Endodermal cell (in vitro differentiated cells): ENCODE results near the gene CARS2. TPM values are rescaled to one million over a fixed set of nuclear protein-coding genes. Genes with fewer than 3 reads are reported as not detected.
A peak's percentile ranks its signal among the peaks of the same experiment; 100 is the strongest.

Source experiments
- DNase-seq: peaks from one replicate; pipeline ENCODE4 v3.0.0-alpha.2; 2017
- H3K27ac ChIP-seq: 2 replicates; pipeline ENCODE4 v1.5.1; 2013; ENCODE audit warnings: mild to moderate bottlenecking, low read depth, low read length, moderate library complexity
- H3K27me3 ChIP-seq: 2 replicates; pipeline ENCODE4 v1.6.1; 2013; ENCODE audit warnings: mild to moderate bottlenecking, low read length, moderate library complexity; ENCODE audit not compliant: insufficient read depth, control insufficient read depth, poor library complexity, severe bottlenecking
- H3K36me3 ChIP-seq: 2 replicates; pipeline ENCODE4 v1.7.0; 2013; ENCODE audit warnings: mild to moderate bottlenecking, low read length, moderate library complexity; ENCODE audit not compliant: control insufficient read depth, insufficient read depth
- H3K4me1 ChIP-seq: one replicate; pipeline ENCODE4 v1.7.0; 2013; ENCODE audit warnings: low read length; ENCODE audit not compliant: control insufficient read depth, insufficient read depth
- H3K4me3 ChIP-seq: 2 replicates; pipeline ENCODE4 v1.5.1; 2013; ENCODE audit warnings: mild to moderate bottlenecking, low read length, moderate library complexity
- H3K9ac ChIP-seq: 2 replicates; pipeline ENCODE4 v1.6.1; 2013; ENCODE audit warnings: mild to moderate bottlenecking, low read length, moderate library complexity; ENCODE audit not compliant: poor library complexity, severe bottlenecking; ENCODE audit errors: extremely low read depth
- H3K9me3 ChIP-seq: 2 replicates; pipeline ENCODE4 v1.6.1; 2013; ENCODE audit warnings: mild to moderate bottlenecking, low read length, moderate library complexity; ENCODE audit not compliant: control insufficient read depth
- H3K27ac Mint-ChIP-seq: 2 replicates; pipeline ENCODE4 v1.8.0; 2020; ENCODE audit warnings: mixed read lengths
- H3K27me3 Mint-ChIP-seq: 2 replicates; pipeline ENCODE4 v1.8.0; 2021; ENCODE audit warnings: mild to moderate bottlenecking, mixed read lengths; ENCODE audit not compliant: insufficient read depth
- H3K36me3 Mint-ChIP-seq: 2 replicates; pipeline ENCODE4 v1.8.0; 2020; ENCODE audit warnings: low read depth, mixed read lengths
- H3K4me1 Mint-ChIP-seq: 2 replicates; pipeline ENCODE4 v1.8.0; 2020; ENCODE audit warnings: mixed read lengths
- H3K4me3 Mint-ChIP-seq: 2 replicates; pipeline ENCODE4 v1.8.0; 2020; ENCODE audit warnings: mild to moderate bottlenecking, moderate library complexity, mixed read lengths
- H3K9me3 Mint-ChIP-seq: 2 replicates; pipeline ENCODE4 v1.8.0; 2020; ENCODE audit warnings: mild to moderate bottlenecking, mixed read lengths
- WGBS, 2 experiments: methylation state at CpG; one replicate each; pipeline versions ENCODE4 v1.1.5 to v1.1.7; 2013; ENCODE audit warnings: missing lambda C conversion rate in 2 of 2, mixed read lengths in 1 of 2; ENCODE audit not compliant: insufficient coverage in 1 of 2, insufficient read length in 1 of 2; 5-methylcytosine and 5-hydroxymethylcytosine counted together
- total RNA-seq, 2 donors: library from RNA; stranded (reverse); fragmentation: NEBNext Ultra II Directional in 1 of 2; extraction: Animal tissue kit (Norgen Biotek cat#: 25700) in 1 of 2; gene quantifications; 2 replicates in 1 of 2; 3 replicates in 1 of 2; pipeline ENCODE4 v1.2.1, GENCODE V29; 2021
- TF ChIP-seq, protein P1 (sequence below): fragments of 200-600 bp; sonication (generic); conservative IDR thresholded peaks from 2 replicates; pipeline ENCODE4 v1.5.0; 2021; ENCODE audit warnings: antibody characterized with exemption, mild to moderate bottlenecking

CARS2 gene
- total RNA-seq, 2 donors from 2014 or later, result 53.0 to 53.2 TPM

DNA sequence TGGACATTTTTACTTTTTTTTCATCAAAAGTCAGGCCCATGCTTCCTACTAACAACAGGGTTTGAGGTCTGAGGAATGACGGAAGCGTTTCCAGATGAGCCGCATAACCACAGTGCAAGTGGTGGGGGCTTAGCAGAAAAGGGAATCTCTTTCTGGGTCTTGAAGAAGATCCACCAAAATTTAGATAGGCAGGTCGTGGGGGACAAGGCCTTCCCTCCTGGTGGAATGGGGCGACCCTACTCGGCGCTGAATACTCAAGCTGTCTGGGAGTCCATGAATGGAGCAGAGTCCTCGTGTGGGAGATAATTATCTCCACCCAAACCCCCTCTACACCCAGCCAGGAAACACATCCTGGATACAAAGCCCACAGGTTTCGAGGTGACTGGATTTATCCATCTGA lies 36.9 kb downstream of the CARS2 start:
- H3K4me1 Mint-ChIP-seq, result no peaks in the 10 kb centered on the region
- no peak overlapping the region for H3K27ac Mint-ChIP-seq
- no peak overlapping the region for H3K4me3 Mint-ChIP-seq
- 93 to 97% methylated on average over 6 to 9 of the region's 9 CpGs for WGBS, 2 experiments
- Histone ChIP-seq H3K27ac (no peak overlapping the region), H3K36me3 (peaks cover 50% of the 10 kb centered on the region), H3K4me1 (no peaks in the 10 kb centered on the region), H3K9me3 (peaks cover 18% of the 10 kb centered on the region), H3K9ac (no peak overlapping the region), H3K4me3 (peak overlapping the region; percentile 49), H3K27me3 (no peaks in the 10 kb centered on the region)
- H3K27me3 Mint-ChIP-seq, result no peaks in the 10 kb centered on the region
- TF ChIP-seq, protein P1, sequence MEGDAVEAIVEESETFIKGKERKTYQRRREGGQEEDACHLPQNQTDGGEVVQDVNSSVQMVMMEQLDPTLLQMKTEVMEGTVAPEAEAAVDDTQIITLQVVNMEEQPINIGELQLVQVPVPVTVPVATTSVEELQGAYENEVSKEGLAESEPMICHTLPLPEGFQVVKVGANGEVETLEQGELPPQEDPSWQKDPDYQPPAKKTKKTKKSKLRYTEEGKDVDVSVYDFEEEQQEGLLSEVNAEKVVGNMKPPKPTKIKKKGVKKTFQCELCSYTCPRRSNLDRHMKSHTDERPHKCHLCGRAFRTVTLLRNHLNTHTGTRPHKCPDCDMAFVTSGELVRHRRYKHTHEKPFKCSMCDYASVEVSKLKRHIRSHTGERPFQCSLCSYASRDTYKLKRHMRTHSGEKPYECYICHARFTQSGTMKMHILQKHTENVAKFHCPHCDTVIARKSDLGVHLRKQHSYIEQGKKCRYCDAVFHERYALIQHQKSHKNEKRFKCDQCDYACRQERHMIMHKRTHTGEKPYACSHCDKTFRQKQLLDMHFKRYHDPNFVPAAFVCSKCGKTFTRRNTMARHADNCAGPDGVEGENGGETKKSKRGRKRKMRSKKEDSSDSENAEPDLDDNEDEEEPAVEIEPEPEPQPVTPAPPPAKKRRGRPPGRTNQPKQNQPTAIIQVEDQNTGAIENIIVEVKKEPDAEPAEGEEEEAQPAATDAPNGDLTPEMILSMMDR, result no peak
- H3K36me3 Mint-ChIP-seq, result peaks cover 88% of the 10 kb centered on the region
- DNase-seq, result no peak
- H3K9me3 Mint-ChIP-seq, result peaks cover 48% of the 10 kb centered on the region

DNA sequence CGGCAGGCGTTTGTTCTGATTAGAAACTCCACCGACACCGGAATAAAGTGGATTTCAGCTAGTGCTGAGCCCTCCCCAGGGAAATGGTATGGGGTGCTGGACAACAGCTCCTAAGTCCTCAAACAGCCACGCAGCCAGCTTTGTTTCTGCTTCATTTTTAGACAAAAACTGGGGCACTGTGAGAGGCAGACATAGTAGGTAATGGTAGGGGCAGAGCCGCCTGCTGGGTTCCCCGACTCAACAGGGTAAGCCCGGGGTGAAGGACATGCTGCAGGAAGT lies 39.7 kb downstream of the CARS2 start:
- Histone ChIP-seq H3K9me3 (peaks cover 35% of the 10 kb centered on the region), H3K36me3 (peaks cover 78% of the 10 kb centered on the region), H3K4me1 (no peaks in the 10 kb centered on the region), H3K9ac (no peak overlapping the region), H3K27ac (no peak overlapping the region), H3K4me3 (no peak overlapping the region), H3K27me3 (no peaks in the 10 kb centered on the region)
- TF ChIP-seq, protein P1, result no peak
- WGBS, 2 experiments, result 96 to 97% methylated on average over 8 of the region's 8 CpGs
- no peak for DNase-seq
- Mint-ChIP-seq H3K36me3 (peaks cover 93% of the 10 kb centered on the region), H3K9me3 (peaks cover 40% of the 10 kb centered on the region), H3K27me3 (no peaks in the 10 kb centered on the region), H3K27ac (no peak overlapping the region), H3K4me3 (no peak overlapping the region), H3K4me1 (no peaks in the 10 kb centered on the region)

DNA sequence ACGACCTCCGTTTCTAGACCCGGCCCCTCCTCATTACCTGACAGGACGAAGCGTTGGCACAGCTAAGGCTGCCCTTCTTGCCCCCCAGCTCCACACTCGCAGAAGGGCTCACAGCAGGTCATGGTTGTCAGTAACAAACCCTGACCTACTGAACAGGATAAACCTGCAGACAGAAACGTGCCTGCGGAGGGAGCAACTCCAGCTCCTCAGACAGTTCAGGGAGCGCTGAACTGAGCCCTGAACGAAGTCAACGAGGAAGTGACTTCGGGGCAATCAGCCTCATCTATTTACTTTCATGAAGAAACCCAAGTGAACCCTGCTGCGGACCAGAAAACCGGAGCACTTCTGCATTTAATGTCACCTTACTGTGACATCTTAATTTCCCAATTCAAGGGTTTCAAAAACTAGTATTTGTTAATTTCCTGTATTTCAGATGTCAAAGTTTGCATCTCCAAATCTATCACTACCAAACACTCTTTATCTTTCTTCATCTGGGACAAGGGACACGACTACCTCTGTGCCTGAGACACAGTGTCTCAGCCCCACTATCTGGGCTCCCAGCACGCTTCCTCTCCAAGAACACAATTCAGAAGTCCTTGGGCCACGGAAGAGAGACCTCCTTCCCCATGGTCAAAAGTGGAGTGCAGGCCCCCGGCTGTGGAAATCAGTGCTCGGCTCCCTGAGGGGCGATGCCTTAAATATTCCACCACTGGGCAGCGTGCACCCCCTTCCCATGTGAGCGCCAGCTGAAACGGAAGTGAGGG lies 40.2 kb downstream of the CARS2 start:
- Mint-ChIP-seq H3K9me3 (peaks cover 39% of the 10 kb centered on the region), H3K36me3 (peaks cover 92% of the 10 kb centered on the region), H3K4me1 (no peaks in the 10 kb centered on the region), H3K4me3 (no peak overlapping the region), H3K27me3 (no peaks in the 10 kb centered on the region), H3K27ac (no peak overlapping the region)
- peaks cover 40% of the 10 kb centered on the region for H3K9me3 ChIP-seq
- H3K4me1 ChIP-seq, result no peaks in the 10 kb centered on the region
- no peak overlapping the region for H3K9ac ChIP-seq
- no peak overlapping the region for H3K4me3 ChIP-seq
- no peak for DNase-seq
- WGBS, 2 experiments, result 92 to 94% methylated on average over 23 of the region's 23 CpGs
- H3K27me3 ChIP-seq, result no peaks in the 10 kb centered on the region
- H3K36me3 ChIP-seq, result peaks cover 82% of the 10 kb centered on the region
- TF ChIP-seq, protein P1, result no peak
- H3K27ac ChIP-seq, result no peak overlapping the region
